ENCODE measurements around the gene BSG. TPM values are rescaled to one million over a fixed set of nuclear protein-coding genes. Genes with fewer than 3 reads are reported as not detected.

BSG gene
- total RNA-seq, 3 donors from 2014 or later: 270 to 515 (median 282) TPM

GRCh38 chr19:538641-539428 lies 33.6 kb upstream of the BSG start:
- Histone ChIP-seq H3K9me3 (no peaks in the 10 kb centered on the region), H3K4me1 (peaks cover 1 to 14% of the 10 kb centered on the region in 2 donors), H3K27ac (no peak overlapping the region), H3K4me3 (no peak overlapping the region), H3K36me3 (no peaks in the 10 kb centered on the region), H3K27me3 (no peaks in the 10 kb centered on the region)
- TF ChIP-seq, protein P1, sequence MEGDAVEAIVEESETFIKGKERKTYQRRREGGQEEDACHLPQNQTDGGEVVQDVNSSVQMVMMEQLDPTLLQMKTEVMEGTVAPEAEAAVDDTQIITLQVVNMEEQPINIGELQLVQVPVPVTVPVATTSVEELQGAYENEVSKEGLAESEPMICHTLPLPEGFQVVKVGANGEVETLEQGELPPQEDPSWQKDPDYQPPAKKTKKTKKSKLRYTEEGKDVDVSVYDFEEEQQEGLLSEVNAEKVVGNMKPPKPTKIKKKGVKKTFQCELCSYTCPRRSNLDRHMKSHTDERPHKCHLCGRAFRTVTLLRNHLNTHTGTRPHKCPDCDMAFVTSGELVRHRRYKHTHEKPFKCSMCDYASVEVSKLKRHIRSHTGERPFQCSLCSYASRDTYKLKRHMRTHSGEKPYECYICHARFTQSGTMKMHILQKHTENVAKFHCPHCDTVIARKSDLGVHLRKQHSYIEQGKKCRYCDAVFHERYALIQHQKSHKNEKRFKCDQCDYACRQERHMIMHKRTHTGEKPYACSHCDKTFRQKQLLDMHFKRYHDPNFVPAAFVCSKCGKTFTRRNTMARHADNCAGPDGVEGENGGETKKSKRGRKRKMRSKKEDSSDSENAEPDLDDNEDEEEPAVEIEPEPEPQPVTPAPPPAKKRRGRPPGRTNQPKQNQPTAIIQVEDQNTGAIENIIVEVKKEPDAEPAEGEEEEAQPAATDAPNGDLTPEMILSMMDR (IDR thresholded peaks at IDR 0.05): no peak
- TF ChIP-seq POLR2A (IDR thresholded peaks at IDR 0.05) (no peak), POLR2AphosphoS5 (IDR thresholded peaks at IDR 0.05) (no peak)
- no peak for DNase-seq (ENCODE audit: low spot score in 2 of 2)
- intact Hi-C loops (cut with DNase I; ENCODE audit: low total_unique reads): no loop called here

GRCh38 chr19:539429-540030 lies 32.9 kb upstream of the BSG start:
- Histone ChIP-seq H3K36me3 (no peaks in the 10 kb centered on the region), H3K27ac (no peak overlapping the region), H3K4me1 (peaks cover 0 to 9% of the 10 kb centered on the region in 2 donors), H3K27me3 (no peaks in the 10 kb centered on the region), H3K4me3 (no peak overlapping the region), H3K9me3 (no peaks in the 10 kb centered on the region)
- TF ChIP-seq POLR2A (IDR thresholded peaks at IDR 0.05) (no peak), POLR2AphosphoS5 (IDR thresholded peaks at IDR 0.05) (no peak)
- TF ChIP-seq, protein P1 (IDR thresholded peaks at IDR 0.05): no peak
- no peak for DNase-seq (ENCODE audit: low spot score in 2 of 2)
- intact Hi-C loops (cut with DNase I; ENCODE audit: low total_unique reads): no loop called here

GRCh38 chr19:540867-541637 lies 31.3 kb upstream of the BSG start:
- no peaks in the 10 kb centered on the region for H3K9me3 ChIP-seq
- no peak overlapping the region for H3K27ac ChIP-seq
- DNase-seq (ENCODE audit: low spot score in 2 of 2): no peak
- no peaks in the 10 kb centered on the region for H3K27me3 ChIP-seq
- intact Hi-C loops (cut with DNase I; ENCODE audit: low total_unique reads): no loop called here
- no peaks in the 10 kb centered on the region for H3K4me1 ChIP-seq
- H3K4me3 ChIP-seq: no peak overlapping the region
- TF ChIP-seq POLR2A (IDR thresholded peaks at IDR 0.05) (no peak), POLR2AphosphoS5 (IDR thresholded peaks at IDR 0.05) (no peak)
- TF ChIP-seq, protein P1 (IDR thresholded peaks at IDR 0.05): no peak
- H3K36me3 ChIP-seq: no peaks in the 10 kb centered on the region

- intact Hi-C loops (cut with DNase I; ENCODE audit: low total_unique reads): no loop called here
- Histone ChIP-seq H3K36me3 (no peaks in the 10 kb centered on the region), H3K27ac (no peak overlapping the region), H3K4me1 (no peaks in the 10 kb centered on the region), H3K27me3 (no peaks in the 10 kb centered on the region), H3K4me3 (no peak overlapping the region), H3K9me3 (no peaks in the 10 kb centered on the region)
- no peak for DNase-seq (ENCODE audit: low spot score in 2 of 2)
- TF ChIP-seq, protein P1 (IDR thresholded peaks at IDR 0.05): no peak
Measured at GRCh38 chr19:541699-542098, 30.7 kb upstream of the BSG start.

Measured in breast epithelium (tissue), 4 donors.